ENCODE measurements around the gene CLOCK. TPM values are rescaled to one million over a fixed set of nuclear protein-coding genes. Genes with fewer than 3 reads are reported as not detected.

CLOCK gene
- total and polyA plus RNA-seq, 5 donors = 12.2 to 44.8 (median 34.9) TPM

DNA sequence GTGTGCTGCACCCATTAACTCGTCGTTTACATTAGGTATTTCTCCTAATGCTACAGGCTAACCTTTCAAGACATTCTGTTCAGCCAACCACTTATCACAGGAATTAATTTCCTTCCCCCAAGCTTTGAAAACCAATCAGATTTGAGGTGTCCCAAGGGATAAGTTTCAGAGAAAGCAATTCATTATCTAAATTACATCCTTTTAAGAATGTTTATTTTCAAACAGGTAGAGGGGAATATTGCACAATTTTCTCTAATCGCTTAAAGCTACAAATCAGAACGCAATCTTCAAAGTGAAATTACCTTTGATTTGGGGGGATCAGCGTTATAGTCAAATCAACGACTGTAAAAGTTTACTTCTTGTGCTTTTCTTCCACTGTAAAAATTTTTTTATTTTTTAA, 1.6 kb downstream of the CLOCK start:
- Histone ChIP-seq H3K27ac (ENCODE audit: low read length) (no peak overlapping the region), H3K27me3 (ENCODE audit: control insufficient read depth, insufficient read depth) (no peaks in the 10 kb centered on the region), H3K4me3 (ENCODE audit: low read length) (peak overlapping the region; percentile 95), H3K9me3 (ENCODE audit: control insufficient read depth, low read length) (no peaks in the 10 kb centered on the region), H3K4me1 (ENCODE audit: control insufficient read depth, insufficient read depth, low read length) (no peaks in the 10 kb centered on the region)
- DNase-seq (no peak), ATAC-seq (no peak)
- WGBS = 3% methylated on average over 6 of the region's 6 CpGs
- intact Hi-C loops (cut with DNase I) = loop anchor here in 1 of 4 donors (5.0 kb wide), 1 partner anchor 198 kb away; the partner anchor contains the start of gene SRD5A3

DNA sequence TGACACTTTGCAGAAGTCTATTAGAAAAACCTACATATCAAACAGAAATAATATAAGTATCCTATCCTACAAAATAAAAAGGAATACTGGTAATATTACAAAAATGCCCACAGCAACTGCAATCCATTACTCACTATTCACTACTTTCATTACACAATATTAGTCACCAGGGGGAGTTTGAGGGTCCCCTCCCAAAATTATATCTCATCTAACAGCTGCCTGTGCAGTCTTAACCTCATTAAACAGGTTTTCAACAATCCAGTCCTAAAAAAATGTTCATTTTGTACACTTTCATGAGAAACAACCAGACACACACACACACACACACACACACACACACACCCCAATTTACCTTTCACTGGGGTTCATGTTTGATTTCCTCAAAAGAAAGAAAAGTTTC, 2.9 kb downstream of the CLOCK start:
- no peak for DNase-seq
- intact Hi-C loops (cut with DNase I) = no loop called here
- H3K27ac ChIP-seq (ENCODE audit: low read length) = no peak overlapping the region
- no peaks in the 10 kb centered on the region for H3K4me1 ChIP-seq (ENCODE audit: control insufficient read depth, insufficient read depth, low read length)
- H3K4me3 ChIP-seq (ENCODE audit: low read length) = no peak overlapping the region
- H3K27me3 ChIP-seq (ENCODE audit: control insufficient read depth, insufficient read depth) = no peaks in the 10 kb centered on the region
- no peaks in the 10 kb centered on the region for H3K9me3 ChIP-seq (ENCODE audit: control insufficient read depth, low read length)
- no peak for ATAC-seq

DNA sequence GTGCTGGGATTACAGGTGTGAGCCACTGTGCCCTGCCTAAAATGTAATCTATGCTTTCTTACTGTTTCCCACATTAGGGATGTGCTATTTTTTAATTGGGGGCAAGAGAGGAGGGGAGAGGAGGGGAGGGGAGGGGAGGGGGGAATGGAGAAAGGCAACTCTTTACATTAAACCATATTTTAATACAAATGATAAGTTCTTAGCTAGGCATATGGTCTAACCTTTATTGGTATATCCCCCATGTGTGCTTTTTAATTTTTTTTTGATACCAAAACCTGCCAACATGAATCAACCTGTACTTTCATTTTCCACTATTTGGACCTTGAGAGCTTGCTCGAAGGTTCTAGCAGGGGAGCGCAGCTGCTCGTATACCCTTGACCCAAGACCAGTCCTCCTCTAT, 6.4 kb downstream of the CLOCK start:
- ATAC-seq (no peak), DNase-seq (no peak)
- Histone ChIP-seq H3K4me1 (ENCODE audit: control insufficient read depth, insufficient read depth, low read length) (no peaks in the 10 kb centered on the region), H3K4me3 (ENCODE audit: low read length) (no peak overlapping the region), H3K9me3 (ENCODE audit: control insufficient read depth, low read length) (no peaks in the 10 kb centered on the region), H3K27me3 (ENCODE audit: control insufficient read depth, insufficient read depth) (no peaks in the 10 kb centered on the region), H3K27ac (ENCODE audit: low read length) (no peak overlapping the region)
- intact Hi-C loops (cut with DNase I) = no loop called here
- WGBS = 96% methylated on average over 3 of the region's 3 CpGs

DNA sequence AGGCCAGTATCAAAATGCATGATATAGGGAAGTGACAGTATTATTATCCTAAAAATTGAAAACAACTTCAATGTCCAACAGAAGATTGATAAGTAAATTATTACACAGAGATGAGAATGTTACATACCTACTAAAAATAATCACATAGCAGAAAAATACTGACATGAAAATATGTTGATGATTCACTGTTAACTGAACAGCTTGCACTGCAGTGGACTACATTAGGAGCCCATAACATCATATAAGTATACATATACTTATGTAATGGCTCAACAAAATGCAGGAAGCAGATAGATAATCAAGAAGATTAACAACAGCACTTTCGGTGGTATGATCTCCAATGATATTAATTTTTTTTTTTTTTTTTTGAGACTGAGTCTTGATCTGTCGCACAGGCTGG, 7.1 kb downstream of the CLOCK start:
- no peak overlapping the region for H3K4me3 ChIP-seq (ENCODE audit: low read length)
- 88% methylated on average over 2 of the region's 2 CpGs for WGBS
- no peak for DNase-seq
- H3K9me3 ChIP-seq (ENCODE audit: control insufficient read depth, low read length) = no peaks in the 10 kb centered on the region
- no peak overlapping the region for H3K27ac ChIP-seq (ENCODE audit: low read length)
- intact Hi-C loops (cut with DNase I) = no loop called here
- no peaks in the 10 kb centered on the region for H3K4me1 ChIP-seq (ENCODE audit: control insufficient read depth, insufficient read depth, low read length)
- no peak for ATAC-seq
- H3K27me3 ChIP-seq (ENCODE audit: control insufficient read depth, insufficient read depth) = no peaks in the 10 kb centered on the region

DNA sequence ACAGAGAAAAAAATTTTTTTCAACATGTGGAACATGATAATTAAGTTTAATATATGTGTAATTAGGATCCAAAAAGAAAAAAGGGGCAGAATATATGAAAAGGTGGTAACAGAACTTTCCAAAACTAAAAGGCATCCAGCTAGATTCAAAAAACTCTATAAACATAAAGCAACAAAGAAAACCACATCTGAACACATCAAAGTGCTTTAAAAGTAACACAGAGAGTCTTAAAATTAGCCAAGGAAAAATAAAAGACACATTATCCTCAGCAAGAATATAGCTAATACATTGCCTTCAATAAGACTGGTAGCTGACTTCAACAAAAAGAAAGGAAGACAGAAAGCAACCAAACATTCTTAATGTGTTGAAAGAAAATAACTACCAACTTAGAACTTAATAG, 8.2 kb downstream of the CLOCK start:
- ATAC-seq = no peak
- no peak overlapping the region for H3K27ac ChIP-seq (ENCODE audit: low read length)
- no peaks in the 10 kb centered on the region for H3K9me3 ChIP-seq (ENCODE audit: control insufficient read depth, low read length)
- intact Hi-C loops (cut with DNase I) = no loop called here
- no peaks in the 10 kb centered on the region for H3K4me1 ChIP-seq (ENCODE audit: control insufficient read depth, insufficient read depth, low read length)
- H3K27me3 ChIP-seq (ENCODE audit: control insufficient read depth, insufficient read depth) = no peaks in the 10 kb centered on the region
- H3K4me3 ChIP-seq (ENCODE audit: low read length) = no peak overlapping the region
- DNase-seq = no peak

DNA sequence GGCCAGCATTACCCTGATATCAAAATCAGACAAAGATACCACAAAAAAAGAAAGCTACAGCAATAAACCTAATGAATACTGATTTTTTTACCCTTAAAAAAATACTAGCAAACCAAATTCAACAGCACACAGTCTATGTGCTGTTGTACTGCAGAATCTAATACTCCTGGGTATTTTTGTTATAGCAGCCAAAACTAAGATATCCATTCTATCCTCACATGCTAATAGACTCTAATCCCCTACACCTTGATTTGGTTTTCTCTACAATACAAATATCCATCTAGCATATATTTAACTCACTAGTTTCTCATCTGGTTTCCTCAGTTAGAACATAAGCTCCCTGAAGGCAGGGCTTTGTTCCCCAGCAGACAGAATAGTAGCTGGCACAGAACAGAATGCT, 12.4 kb downstream of the CLOCK start:
- Histone ChIP-seq H3K9me3 (ENCODE audit: control insufficient read depth, low read length) (no peaks in the 10 kb centered on the region), H3K4me1 (ENCODE audit: control insufficient read depth, insufficient read depth, low read length) (no peaks in the 10 kb centered on the region), H3K4me3 (ENCODE audit: low read length) (no peak overlapping the region), H3K27ac (ENCODE audit: low read length) (no peak overlapping the region), H3K27me3 (ENCODE audit: control insufficient read depth, insufficient read depth) (no peaks in the 10 kb centered on the region)
- ATAC-seq (no peak), DNase-seq (no peak)
- intact Hi-C loops (cut with DNase I) = no loop called here

DNA sequence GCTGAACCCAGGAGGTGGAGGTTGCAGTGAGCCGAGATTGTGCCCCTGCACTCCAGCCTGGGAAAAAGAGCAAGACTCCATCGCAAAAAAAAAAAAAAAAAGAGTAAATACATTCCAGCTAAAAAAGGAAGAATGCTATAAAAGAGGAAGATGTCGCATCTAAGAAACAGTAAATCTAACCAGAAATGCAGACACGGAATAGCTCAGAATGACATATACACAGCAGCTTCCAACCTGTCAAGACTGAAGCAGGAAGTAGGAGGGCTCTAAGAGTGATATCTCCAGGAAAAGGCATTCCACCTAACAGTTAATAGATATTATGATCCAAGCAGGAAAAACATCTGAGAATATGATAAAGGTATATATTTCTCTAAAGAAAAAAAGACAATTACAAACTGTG, 16.0 kb downstream of the CLOCK start:
- no peak overlapping the region for H3K27ac ChIP-seq (ENCODE audit: low read length)
- ATAC-seq (no peak), DNase-seq (no peak)
- no peaks in the 10 kb centered on the region for H3K4me1 ChIP-seq (ENCODE audit: control insufficient read depth, insufficient read depth, low read length)
- no peaks in the 10 kb centered on the region for H3K9me3 ChIP-seq (ENCODE audit: control insufficient read depth, low read length)
- intact Hi-C loops (cut with DNase I) = no loop called here
- WGBS = 86% methylated on average over 4 of the region's 4 CpGs
- no peak overlapping the region for H3K4me3 ChIP-seq (ENCODE audit: low read length)
- H3K27me3 ChIP-seq (ENCODE audit: control insufficient read depth, insufficient read depth) = no peaks in the 10 kb centered on the region

DNA sequence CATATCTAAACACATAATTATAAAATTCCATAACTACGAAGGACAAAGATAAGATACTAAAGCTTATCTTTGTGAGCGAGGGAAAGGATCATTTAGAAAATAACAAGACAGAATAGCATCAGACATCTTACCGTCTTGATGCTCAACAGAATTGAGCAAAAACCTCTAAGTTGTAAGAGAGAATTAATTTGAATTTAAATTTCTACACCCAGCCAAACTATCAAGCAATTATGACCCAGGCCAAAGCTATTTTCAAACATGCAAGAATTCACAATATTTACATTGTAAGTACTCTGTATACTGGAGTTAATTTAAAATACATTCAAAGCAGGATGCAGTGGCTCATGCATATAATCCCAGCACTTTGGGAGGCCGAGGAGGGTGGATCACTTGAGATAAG, 16.5 kb downstream of the CLOCK start:
- H3K27me3 ChIP-seq (ENCODE audit: control insufficient read depth, insufficient read depth) = no peaks in the 10 kb centered on the region
- no peaks in the 10 kb centered on the region for H3K9me3 ChIP-seq (ENCODE audit: control insufficient read depth, low read length)
- H3K27ac ChIP-seq (ENCODE audit: low read length) = no peak overlapping the region
- no peaks in the 10 kb centered on the region for H3K4me1 ChIP-seq (ENCODE audit: control insufficient read depth, insufficient read depth, low read length)
- intact Hi-C loops (cut with DNase I) = no loop called here
- DNase-seq (no peak), ATAC-seq (no peak)
- no peak overlapping the region for H3K4me3 ChIP-seq (ENCODE audit: low read length)
- WGBS = 73% methylated on average over 4 of the region's 4 CpGs

DNA sequence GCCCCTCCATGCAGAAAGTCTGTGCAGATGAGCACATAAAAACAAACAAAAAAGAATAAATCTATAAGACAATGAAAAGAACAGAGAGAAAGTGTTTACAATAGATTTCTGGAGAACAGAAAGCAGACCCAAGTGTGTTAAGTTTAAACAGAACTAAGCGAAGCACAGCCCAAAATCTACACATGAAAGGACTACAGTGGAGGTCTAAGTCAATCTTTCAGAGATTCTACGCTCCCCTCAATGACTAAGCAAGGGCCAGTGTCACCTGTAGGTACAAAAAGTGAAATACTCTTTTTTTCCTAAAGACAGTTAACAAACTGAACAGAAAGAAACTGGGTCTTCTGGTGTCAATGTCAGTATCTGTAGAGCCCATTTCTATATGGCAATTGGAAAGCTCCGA, 18.2 kb downstream of the CLOCK start:
- Histone ChIP-seq H3K27me3 (ENCODE audit: control insufficient read depth, insufficient read depth) (no peaks in the 10 kb centered on the region), H3K4me1 (ENCODE audit: control insufficient read depth, insufficient read depth, low read length) (no peaks in the 10 kb centered on the region), H3K4me3 (ENCODE audit: low read length) (no peak overlapping the region), H3K9me3 (ENCODE audit: control insufficient read depth, low read length) (no peaks in the 10 kb centered on the region), H3K27ac (ENCODE audit: low read length) (no peak overlapping the region)
- ATAC-seq (no peak), DNase-seq (no peak)
- intact Hi-C loops (cut with DNase I) = no loop called here
- WGBS = 98% methylated on average over 3 of the region's 3 CpGs

DNA sequence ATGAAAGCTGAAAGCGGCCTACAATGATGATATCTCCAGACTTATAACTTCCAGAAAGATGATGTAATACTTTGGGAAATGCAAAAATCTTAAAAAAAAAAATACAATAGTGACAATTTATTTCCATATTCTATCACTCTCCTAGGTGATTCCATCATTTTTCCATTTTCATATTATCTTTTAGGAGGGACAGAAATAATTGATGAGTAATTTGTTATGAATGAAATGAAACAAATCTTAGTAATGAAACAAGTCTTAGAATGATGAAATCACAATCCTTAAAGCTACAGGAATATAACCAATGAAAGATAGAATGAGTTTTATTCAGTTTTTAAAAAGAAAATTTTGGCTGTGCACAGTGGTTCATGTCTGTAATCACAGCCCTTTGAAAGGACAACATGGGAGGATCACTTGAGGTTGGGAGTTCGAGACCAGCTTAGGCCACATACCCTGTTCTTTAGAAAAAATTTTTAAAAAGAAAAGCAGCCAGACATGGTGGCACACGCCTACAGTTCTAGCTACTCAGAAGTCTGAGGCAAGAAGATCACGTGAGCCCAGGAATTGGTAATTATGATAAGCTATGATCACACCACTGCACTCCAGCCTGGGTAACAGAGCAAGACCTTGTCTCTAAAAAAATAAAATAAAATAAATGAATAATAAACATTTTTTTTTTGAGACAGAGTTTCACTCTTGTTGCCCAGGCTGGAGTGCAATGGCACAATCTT, 21.7 kb downstream of the CLOCK start:
- intact Hi-C loops (cut with DNase I) = no loop called here
- ATAC-seq = no peak
- 86% methylated on average over 4 of the region's 4 CpGs for WGBS

DNA sequence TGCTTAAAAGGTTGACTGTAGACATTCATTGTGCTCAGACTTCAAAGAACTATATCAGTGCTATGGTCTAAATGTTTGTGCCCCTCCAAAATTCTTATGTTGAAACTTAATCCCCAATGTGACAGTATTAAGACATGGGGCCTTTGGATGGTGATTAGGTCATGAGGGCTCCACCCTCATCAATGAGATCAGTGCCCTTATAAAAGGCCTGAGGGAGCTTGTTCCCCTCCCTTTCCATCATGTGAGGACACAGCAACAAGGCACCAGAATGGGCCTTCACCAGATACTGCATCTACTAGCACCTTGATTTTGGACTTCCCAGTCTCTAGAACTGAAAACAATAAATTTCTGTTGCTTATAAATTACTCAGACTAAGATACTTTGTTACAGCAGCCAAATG, 28.3 kb downstream of the CLOCK start:
- Histone ChIP-seq H3K9me3 (ENCODE audit: control insufficient read depth, low read length) (no peaks in the 10 kb centered on the region), H3K27ac (ENCODE audit: low read length) (no peak overlapping the region), H3K4me3 (ENCODE audit: low read length) (no peak overlapping the region), H3K27me3 (ENCODE audit: control insufficient read depth, insufficient read depth) (no peaks in the 10 kb centered on the region), H3K4me1 (ENCODE audit: control insufficient read depth, insufficient read depth, low read length) (no peaks in the 10 kb centered on the region)
- DNase-seq (no peak), ATAC-seq (no peak)
- intact Hi-C loops (cut with DNase I) = no loop called here

More for the DNA sequence above, 21.7 kb downstream of the CLOCK start:
- Histone ChIP-seq H3K27me3 (ENCODE audit: control insufficient read depth, insufficient read depth) (no peaks in the 10 kb centered on the region), H3K4me1 (ENCODE audit: control insufficient read depth, insufficient read depth, low read length) (no peaks in the 10 kb centered on the region), H3K4me3 (ENCODE audit: low read length) (no peak overlapping the region), H3K9me3 (ENCODE audit: control insufficient read depth, low read length) (no peaks in the 10 kb centered on the region), H3K27ac (ENCODE audit: low read length) (no peak overlapping the region)
- no peak for DNase-seq
